Suppressor macrophage (primary cell): Measurements from ENCODE around the gene TLE5.
"Not testable (repeated sequence)": the region's sequence is repeated elsewhere in the genome, so short reads cannot be mapped to it uniquely, and the experiment has no call there.

Experiments
- DNase-seq, 4 experiments: peaks; one replicate each; pipeline ENCODE4 v3.0.0-alpha.2; 2020 to 2022

The TLE5 gene

GRCh38 chr19:3042621-3043267, 19.6 kb downstream of the TLE5 start:
- no peak for DNase-seq

GRCh38 chr19:3041761-3042620, 20.3 kb downstream of the TLE5 start:
- no peak for DNase-seq

- DNase-seq, result no peak
These were observed 21.0 kb downstream of the TLE5 start for GRCh38 chr19:3041327-3041726.

GRCh38 chr19:3039641-3040077, 22.6 kb downstream of the TLE5 start:
- DNase-seq, result no peak

GRCh38 chr19:3039125-3039524, 23.2 kb downstream of the TLE5 start:
- no peak for DNase-seq

GRCh38 chr19:3038214-3038613, 24.1 kb downstream of the TLE5 start:
- no peak for DNase-seq

GRCh38 chr19:3036977-3037544, 25.2 kb downstream of the TLE5 start:
- DNase-seq, result not testable (repeated sequence)

- peak; percentile 92 to 95 (median 93) for DNase-seq
These were observed 25.9 kb downstream of the TLE5 start for GRCh38 chr19:3036119-3036976.

- DNase-seq, result peak; percentile 97 to 99 (median 98)
These were observed 26.7 kb downstream of the TLE5 start for GRCh38 chr19:3035542-3036118.

- peak; percentile 34 to 50 (median 46) for DNase-seq
These were observed 27.4 kb downstream of the TLE5 start for GRCh38 chr19:3034656-3035541.

GRCh38 chr19:3034406-3034655, 28.0 kb downstream of the TLE5 start:
- DNase-seq, result no peak

GRCh38 chr19:3033595-3034405, 28.5 kb downstream of the TLE5 start:
- no peak for DNase-seq

GRCh38 chr19:3031607-3031867, 30.8 kb downstream of the TLE5 start:
- no peak for DNase-seq

- DNase-seq, result peak in 2 of 4 experiments; percentile 20 to 39
These were observed 33.0 kb downstream of the TLE5 start, which contains the start of gene TLE2 for GRCh38 chr19:3029065-3029923. TLE2 (minus strand) TSS chr19:3029280; CDS start chr19:3028904, 376 bp downstream.

- peak in 1 of 4 experiments; percentile 14 for DNase-seq
These were observed 33.8 kb downstream of the TLE5 start for GRCh38 chr19:3028305-3029064.

GRCh38 chr19:3027981-3028304, 34.4 kb downstream of the TLE5 start:
- DNase-seq, result no peak

GRCh38 chr19:3027292-3027691, 35.0 kb downstream of the TLE5 start:
- no peak for DNase-seq

- no peak for DNase-seq
These were observed 35.5 kb downstream of the TLE5 start for GRCh38 chr19:3026768-3027167.

- no peak for DNase-seq
These were observed 36.8 kb downstream of the TLE5 start for GRCh38 chr19:3025549-3025886.
